ENCODE data around the gene NEDD4. TPM values are rescaled to one million over a fixed set of nuclear protein-coding genes. Genes with fewer than 3 reads are reported as not detected.
"Not testable (repeated sequence)": the region's sequence is repeated elsewhere in the genome, so short reads cannot be mapped to it uniquely, and the experiment has no call there.

NEDD4 gene
- total RNA-seq, 4 donors from 2014 or later: 16.7 to 40.4 (median 29.4) TPM

- H3K4me3 ChIP-seq (ENCODE audit: low read depth, poor library complexity, severe bottlenecking): no peak overlapping the region
- TF ChIP-seq POLR2A (IDR thresholded peaks at IDR 0.05) (no peak), CTCF (IDR thresholded peaks at IDR 0.05) (no peak)
- intact Hi-C loops (cut with DNase I; ENCODE audit: low total_unique reads): no loop called here
- no peak for DNase-seq (ENCODE audit: low spot score in 2 of 2)
- 90 to 91% methylated on average over 4 of the region's 4 CpGs for WGBS, 2 donors
Observed at GRCh38 chr15:56031402-56031801, 38.0 kb upstream of the NEDD4 start.

- DNase-seq (ENCODE audit: low spot score in 2 of 2): no peak
- no peak for TF ChIP-seq POLR2A (IDR thresholded peaks at IDR 0.05)
- TF ChIP-seq CTCF (IDR thresholded peaks at IDR 0.05): no peak
Observed at GRCh38 chr15:56028430-56028829, 35.0 kb upstream of the NEDD4 start.

GRCh38 chr15:56023160-56023559 lies 29.7 kb upstream of the NEDD4 start:
- DNase-seq (ENCODE audit: low spot score in 2 of 2); intact Hi-C loops (cut with DNase I; ENCODE audit: low total_unique reads); H3K4me3 ChIP-seq (ENCODE audit: low read depth, poor library complexity, severe bottlenecking): not testable (repeated sequence)
- 85 to 86% methylated on average over 7 of the region's 7 CpGs for WGBS, 2 donors

More at GRCh38 chr15:56028430-56028829, 35.0 kb upstream of the NEDD4 start:
- H3K4me3 ChIP-seq (ENCODE audit: low read depth, poor library complexity, severe bottlenecking): no peak overlapping the region
- intact Hi-C loops (cut with DNase I; ENCODE audit: low total_unique reads): no loop called here
- 73 to 89% methylated on average over 2 of the region's 2 CpGs for WGBS, 2 donors

- WGBS, 2 donors: 91 to 95% methylated on average over 10 of the region's 10 CpGs
- intact Hi-C loops (cut with DNase I; ENCODE audit: low total_unique reads): no loop called here
- no peak overlapping the region for H3K4me3 ChIP-seq (ENCODE audit: low read depth, poor library complexity, severe bottlenecking)
- DNase-seq (ENCODE audit: low spot score in 2 of 2): no peak
- no peak for TF ChIP-seq CTCF (IDR thresholded peaks at IDR 0.05)
- TF ChIP-seq POLR2A (IDR thresholded peaks at IDR 0.05): no peak
Observed at GRCh38 chr15:56019819-56020486, 26.5 kb upstream of the NEDD4 start.

GRCh38 chr15:56019060-56019793 lies 25.8 kb upstream of the NEDD4 start:
- no peak overlapping the region for H3K4me3 ChIP-seq (ENCODE audit: low read depth, poor library complexity, severe bottlenecking)
- TF ChIP-seq POLR2A (IDR thresholded peaks at IDR 0.05) (no peak), CTCF (IDR thresholded peaks at IDR 0.05) (no peak)
- intact Hi-C loops (cut with DNase I; ENCODE audit: low total_unique reads): no loop called here
- 79 to 86% methylated on average over 11 of the region's 11 CpGs for WGBS, 2 donors
- no peak for DNase-seq (ENCODE audit: low spot score in 2 of 2)

- H3K4me3 ChIP-seq (ENCODE audit: low read depth, poor library complexity, severe bottlenecking): no peak overlapping the region
- intact Hi-C loops (cut with DNase I; ENCODE audit: low total_unique reads): no loop called here
- DNase-seq (ENCODE audit: low spot score in 2 of 2): no peak
- TF ChIP-seq POLR2A (IDR thresholded peaks at IDR 0.05): no peak
- TF ChIP-seq CTCF (IDR thresholded peaks at IDR 0.05): no peak
- WGBS, 2 donors: 37 to 45% methylated on average over 1 of the region's 1 CpG
Observed at GRCh38 chr15:56017920-56018319, 24.5 kb upstream of the NEDD4 start.

Measured in lower leg skin (tissue), 4 donors.